Retinal pigment epithelial cell (primary cell): ENCODE results near the gene AFP.
"Not testable (repeated sequence)": the region's sequence is repeated elsewhere in the genome, so short reads cannot be mapped to it uniquely, and the experiment has no call there.

Source experiments
- DNase-seq: peaks from one replicate; pipeline ENCODE4 v3.0.0-alpha.2; 2010; ENCODE audit warnings: low read depth
- H3K4me3 ChIP-seq: 2 replicates; pipeline ENCODE4 v1.5.1; 2011; ENCODE audit warnings: mild to moderate bottlenecking, low read length, control low read depth, moderate library complexity
- CTCF ChIP-seq: conservative IDR thresholded peaks from 2 replicates; pipeline ENCODE4 v1.5.1; 2011; ENCODE audit warnings: low read depth, low read length, control low read depth, inconsistent platforms

AFP gene

GRCh38 chr4:73435984-73436383 is at the start of gene AFP:
TSS of gene AFP (plus strand) at chr4:73436221. CDS start at chr4:73436263, 42 bp downstream.
- DNase-seq, result no peak
- TF ChIP-seq CTCF, result no peak
- H3K4me3 ChIP-seq, result no peak within 1 kb of the TSS

DNA sequence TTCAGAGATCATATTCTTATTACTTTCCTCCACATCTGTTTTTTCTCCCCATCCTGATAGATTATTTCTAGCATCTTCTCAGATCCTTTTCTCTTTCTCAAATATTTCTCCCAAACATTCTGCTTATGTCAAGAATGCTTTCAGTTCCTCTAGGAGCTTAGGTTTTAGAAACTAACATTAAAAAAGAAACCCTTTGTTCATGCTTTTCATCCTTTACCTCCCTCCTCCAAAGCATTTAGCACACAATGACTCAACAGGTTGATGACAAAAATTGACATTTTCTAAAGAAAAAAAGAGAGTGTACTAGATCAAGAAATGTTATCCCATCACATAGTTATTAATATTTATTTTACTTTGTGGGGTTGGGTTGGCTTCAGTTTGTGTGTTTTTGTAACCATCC is 48.5 kb upstream of the AFP start:
- no peak for TF ChIP-seq CTCF
- no peak for DNase-seq
- no peak overlapping the region for H3K4me3 ChIP-seq

- no peak for TF ChIP-seq CTCF
- H3K4me3 ChIP-seq, result no peak overlapping the region
- no peak for DNase-seq
Observed at GRCh38 chr4:73388887-73389286, 47.1 kb upstream of the AFP start.

DNA sequence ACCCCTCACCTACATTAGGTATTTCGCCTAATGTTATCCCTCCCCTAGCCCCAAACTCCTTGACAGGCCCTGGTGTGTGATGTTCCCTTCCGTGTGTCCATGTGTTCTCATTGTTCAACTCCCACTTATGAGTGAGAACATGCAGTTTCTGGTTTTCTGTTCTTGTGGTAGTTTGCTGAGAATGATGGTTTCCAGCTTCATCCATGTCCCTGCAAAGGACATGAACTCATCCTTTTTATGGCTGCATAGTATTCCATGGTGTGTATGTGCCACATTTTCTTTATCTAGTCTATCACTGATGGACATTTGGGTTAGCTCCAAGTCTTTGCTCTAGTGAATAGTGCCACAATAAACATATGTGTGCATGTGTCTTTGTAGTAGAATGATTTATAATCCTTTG is 46.4 kb upstream of the AFP start:
- not testable (repeated sequence) for H3K4me3 ChIP-seq, DNase-seq

DNA sequence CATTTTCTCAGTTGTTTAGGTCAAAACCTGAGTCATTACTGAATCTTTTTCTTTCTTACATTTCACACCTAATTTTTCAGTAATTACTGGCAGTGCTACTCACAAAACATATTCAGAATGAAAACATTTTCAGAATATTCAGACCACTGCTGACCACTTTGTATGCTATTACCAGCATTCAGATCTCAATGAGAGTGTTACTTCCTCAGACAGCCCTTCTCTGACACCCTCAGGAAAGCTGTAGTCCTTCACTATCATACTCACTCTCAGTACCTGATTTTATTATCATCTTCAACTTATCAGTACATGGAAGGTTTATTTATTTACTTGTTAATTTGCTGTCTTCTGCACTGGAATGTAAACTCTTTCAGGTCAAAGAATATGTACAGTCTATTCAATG is 44.2 kb upstream of the AFP start:
- TF ChIP-seq CTCF, result no peak
- no peak for DNase-seq
- H3K4me3 ChIP-seq, result no peak overlapping the region

DNA sequence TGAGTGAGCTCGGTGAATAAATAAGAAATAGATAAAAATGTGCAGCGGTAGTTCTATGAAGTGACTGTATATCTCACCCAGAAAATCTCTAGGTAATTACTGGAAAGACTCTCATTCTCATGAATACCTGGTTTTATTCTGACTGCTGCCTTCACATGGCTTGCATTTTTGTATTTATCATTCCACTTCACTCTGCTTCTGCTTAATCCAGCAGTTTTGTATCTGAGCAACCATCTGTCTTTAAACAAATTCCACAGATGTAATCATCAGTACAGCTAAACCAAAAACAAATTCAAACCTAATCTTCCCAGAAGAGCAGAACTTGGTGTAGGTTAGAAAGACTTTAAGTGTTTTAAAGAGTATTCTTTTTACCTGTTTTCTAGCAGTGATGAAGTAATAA is 43.1 kb upstream of the AFP start:
- no peak overlapping the region for H3K4me3 ChIP-seq
- no peak for DNase-seq
- TF ChIP-seq CTCF, result no peak

- DNase-seq, result no peak
- TF ChIP-seq CTCF, result no peak
- no peak overlapping the region for H3K4me3 ChIP-seq
Observed at GRCh38 chr4:73396304-73396703, 39.7 kb upstream of the AFP start.
